Calu3 (cell line): ENCODE data around the gene SH2B2. TPM values are rescaled to one million over a fixed set of nuclear protein-coding genes. Genes with fewer than 3 reads are reported as not detected.

ENCODE experiments used
- BruUV-seq: library from RNA; stranded (reverse); fragments of 400-500 nt; replicated peaks from 2 replicates; lab custom pipeline; 2021; lab: Mats Ljungman, UMichigan
- CTCF ChIA-PET: fragments of 300-600 bp; sonication (Branson Sonifier 250); formaldehyde crosslinking; loops from one replicate; lab custom pipeline; 2022; ENCODE audit warnings: antibody characterized with exemption; lab: Charles Lee
- DNase-seq: peaks from one replicate; pipeline ENCODE4 v3.0.0; 2022
- H3K27ac Mint-ChIP-seq: one replicate; pipeline ENCODE4 v1.8.0; 2022; ENCODE audit warnings: mixed read lengths; ENCODE audit not compliant: unreplicated experiment
- H3K27me3 Mint-ChIP-seq: one replicate; pipeline ENCODE4 v1.8.0; 2022; ENCODE audit warnings: mixed read lengths; ENCODE audit not compliant: unreplicated experiment
- H3K36me3 Mint-ChIP-seq: one replicate; pipeline ENCODE4 v1.8.0; 2022; ENCODE audit warnings: mild to moderate bottlenecking, moderate library complexity, mixed read lengths; ENCODE audit not compliant: insufficient read depth, unreplicated experiment
- H3K4me1 Mint-ChIP-seq: one replicate; pipeline ENCODE4 v1.8.0; 2022; ENCODE audit warnings: mild to moderate bottlenecking, low read depth, mixed read lengths; ENCODE audit not compliant: unreplicated experiment
- H3K4me3 Mint-ChIP-seq: one replicate; pipeline ENCODE4 v1.8.0; 2022; ENCODE audit warnings: mild to moderate bottlenecking, low read depth, moderate library complexity, mixed read lengths; ENCODE audit not compliant: unreplicated experiment
- H3K9me3 Mint-ChIP-seq: one replicate; pipeline ENCODE4 v1.8.0; 2022; ENCODE audit warnings: low read depth, mixed read lengths; ENCODE audit not compliant: unreplicated experiment
- CTCF ChIP-seq: fragments of 200-600 bp; IDR thresholded peaks from one replicate; pipeline ENCODE4 v1.8.0; 2022; ENCODE audit warnings: antibody characterized with exemption; ENCODE audit not compliant: unreplicated experiment
- intact Hi-C: fragments of 100-400 bp; cut with micrococcal nuclease; formaldehyde crosslinking; loops from one replicate; pipeline ENCODE4 v1.10.0; 2022; ENCODE audit not compliant: unreplicated experiment
- total RNA-seq: library from RNA; stranded (reverse); gene quantifications from 2 replicates; pipeline ENCODE4 v1.2.3, GENCODE V29; 2022

SH2B2 gene
- total RNA-seq, 1 experiment from 2014 or later, result 2.7 TPM

DNA sequence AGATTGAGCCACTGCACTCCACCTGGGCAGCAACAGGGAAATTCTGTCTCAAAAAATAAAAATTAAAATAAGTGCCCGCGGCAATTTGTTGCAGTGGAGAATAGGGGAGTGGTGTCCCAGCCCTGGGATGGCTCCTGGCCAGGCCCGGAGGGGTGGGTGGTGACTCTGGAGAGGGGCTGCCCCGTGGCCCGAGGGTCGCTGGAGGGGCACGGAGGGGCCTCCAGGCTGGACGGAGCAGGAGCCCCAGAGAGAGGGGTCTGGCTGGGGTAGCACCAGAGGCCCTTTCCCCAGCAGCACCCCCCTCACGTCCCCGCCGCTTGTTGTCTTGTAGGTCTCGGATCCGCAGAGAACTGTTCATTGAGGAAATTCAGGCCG is 38.6 kb upstream of the SH2B2 start:
- DNase-seq, result no peak
- no peaks in the 10 kb centered on the region for H3K9me3 Mint-ChIP-seq
- no TSS peak for BruUV-seq
- no peak overlapping the region for H3K4me3 Mint-ChIP-seq
- intact Hi-C loops, result no loop called here
- H3K27me3 Mint-ChIP-seq, result no peaks in the 10 kb centered on the region
- no peaks in the 10 kb centered on the region for H3K4me1 Mint-ChIP-seq
- H3K27ac Mint-ChIP-seq, result no peak overlapping the region
- no peaks in the 10 kb centered on the region for H3K36me3 Mint-ChIP-seq
- no peak for TF ChIP-seq CTCF
- CTCF ChIA-PET, result no interaction called here

DNA sequence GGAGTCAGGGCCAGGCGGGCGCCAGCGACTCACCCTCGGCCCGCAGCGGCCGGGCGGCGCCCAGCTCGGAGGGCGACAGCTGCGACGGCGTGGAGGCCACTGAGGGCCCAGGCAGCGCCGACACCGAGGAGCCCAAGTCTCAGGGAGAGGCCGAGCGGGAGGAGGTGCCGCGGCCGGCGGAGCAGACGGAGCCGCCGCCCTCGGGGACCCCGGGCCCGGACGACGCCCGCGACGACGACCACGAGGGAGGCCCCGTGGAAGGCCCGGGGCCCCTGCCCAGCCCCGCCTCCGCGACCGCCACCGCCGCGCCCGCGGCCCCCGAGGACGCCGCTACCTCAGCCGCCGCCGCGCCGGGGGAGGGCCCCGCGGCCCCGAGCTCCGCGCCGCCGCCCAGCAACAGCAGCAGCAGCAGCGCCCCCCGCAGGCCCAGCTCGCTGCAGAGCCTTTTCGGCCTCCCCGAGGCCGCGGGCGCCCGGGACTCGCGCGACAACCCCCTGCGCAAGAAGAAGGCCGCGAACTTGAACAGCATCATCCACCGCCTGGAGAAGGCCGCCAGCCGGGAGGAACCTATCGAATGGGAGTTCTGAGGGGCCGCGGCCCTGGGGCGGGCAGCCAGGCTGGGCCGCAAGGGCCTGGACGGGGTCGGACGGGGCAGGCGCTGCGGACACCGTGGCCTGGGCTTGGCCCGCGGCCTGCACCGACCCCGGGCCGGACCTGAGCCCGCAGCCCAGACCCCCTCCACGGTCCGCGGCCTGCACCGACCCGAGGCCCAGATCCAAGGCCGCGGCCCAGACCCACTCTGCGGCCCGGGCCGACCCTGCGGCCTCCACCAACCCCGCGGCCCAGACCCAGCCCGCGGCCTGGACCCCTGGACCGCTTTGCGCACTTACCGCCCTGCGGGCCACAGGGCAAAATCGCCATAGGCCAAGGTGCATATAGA is 37.9 kb upstream of the SH2B2 start:
- no peak for DNase-seq
- TF ChIP-seq CTCF, result no peak
- no TSS peak for BruUV-seq
- Mint-ChIP-seq H3K9me3 (no peaks in the 10 kb centered on the region), H3K36me3 (no peaks in the 10 kb centered on the region), H3K27me3 (no peaks in the 10 kb centered on the region), H3K4me1 (no peaks in the 10 kb centered on the region), H3K4me3 (no peak overlapping the region), H3K27ac (no peak overlapping the region)
- intact Hi-C loops, result no loop called here
- CTCF ChIA-PET, result no interaction called here

DNA sequence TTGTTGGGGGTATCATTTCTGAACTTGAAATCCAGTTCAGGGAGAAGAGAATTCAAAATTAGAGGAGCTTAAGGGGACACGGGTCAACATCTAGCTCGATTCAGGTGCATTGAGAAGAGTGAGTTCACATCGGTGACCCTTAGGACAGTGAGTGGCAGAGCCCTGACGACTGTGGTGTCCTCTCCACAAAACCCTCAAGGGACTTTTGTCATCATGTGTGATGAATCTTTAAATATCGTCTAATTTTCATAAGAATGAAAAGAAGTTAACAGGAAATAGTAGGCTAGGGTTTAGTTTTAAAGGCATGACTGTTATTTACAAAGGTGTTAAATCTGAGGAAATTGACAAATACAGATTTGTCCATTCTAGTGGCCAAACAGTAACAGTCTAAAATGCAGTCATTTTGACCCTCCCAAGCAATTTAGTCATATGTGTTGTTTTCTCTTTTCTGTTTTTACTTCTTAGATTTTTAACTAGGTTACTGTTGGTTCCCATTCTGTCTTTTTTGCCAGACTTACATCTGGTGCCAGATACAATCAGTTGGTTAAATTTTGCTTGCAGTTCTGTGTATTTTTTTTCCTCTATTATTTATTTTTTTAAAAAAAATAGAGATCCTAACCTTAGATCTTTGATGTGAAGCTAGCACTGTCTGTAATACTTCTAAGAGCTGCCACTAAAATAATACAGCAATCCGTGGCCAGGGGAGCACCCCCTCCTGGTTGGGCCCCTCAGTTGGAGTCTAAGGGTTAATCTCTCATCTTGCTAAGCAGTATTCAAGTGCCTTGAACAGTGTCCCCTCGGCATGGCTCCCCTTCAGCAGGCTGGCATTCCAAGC is 34.9 kb upstream of the SH2B2 start:
- H3K27ac Mint-ChIP-seq, result no peak overlapping the region
- H3K4me1 Mint-ChIP-seq, result no peaks in the 10 kb centered on the region
- no TSS peak for BruUV-seq
- DNase-seq, result no peak
- H3K36me3 Mint-ChIP-seq, result no peaks in the 10 kb centered on the region
- TF ChIP-seq CTCF, result no peak
- CTCF ChIA-PET, result no interaction called here
- H3K27me3 Mint-ChIP-seq, result no peaks in the 10 kb centered on the region
- intact Hi-C loops, result no loop called here
- no peaks in the 10 kb centered on the region for H3K9me3 Mint-ChIP-seq
- no peak overlapping the region for H3K4me3 Mint-ChIP-seq

- no peaks in the 10 kb centered on the region for H3K4me1 Mint-ChIP-seq
These were observed 34.2 kb upstream of the SH2B2 start for GRCh38 chr7:102252366-102252982.

More at GRCh38 chr7:102252366-102252982, 34.2 kb upstream of the SH2B2 start:
- Mint-ChIP-seq H3K36me3 (no peaks in the 10 kb centered on the region), H3K4me3 (no peak overlapping the region), H3K27me3 (no peaks in the 10 kb centered on the region), H3K9me3 (no peaks in the 10 kb centered on the region), H3K27ac (no peak overlapping the region)
- intact Hi-C loops, result no loop called here
- no peak for DNase-seq
- no TSS peak for BruUV-seq
- no peak for TF ChIP-seq CTCF
- CTCF ChIA-PET, result no interaction called here
